Measurements from ENCODE around the gene ACSF3.

DNA sequence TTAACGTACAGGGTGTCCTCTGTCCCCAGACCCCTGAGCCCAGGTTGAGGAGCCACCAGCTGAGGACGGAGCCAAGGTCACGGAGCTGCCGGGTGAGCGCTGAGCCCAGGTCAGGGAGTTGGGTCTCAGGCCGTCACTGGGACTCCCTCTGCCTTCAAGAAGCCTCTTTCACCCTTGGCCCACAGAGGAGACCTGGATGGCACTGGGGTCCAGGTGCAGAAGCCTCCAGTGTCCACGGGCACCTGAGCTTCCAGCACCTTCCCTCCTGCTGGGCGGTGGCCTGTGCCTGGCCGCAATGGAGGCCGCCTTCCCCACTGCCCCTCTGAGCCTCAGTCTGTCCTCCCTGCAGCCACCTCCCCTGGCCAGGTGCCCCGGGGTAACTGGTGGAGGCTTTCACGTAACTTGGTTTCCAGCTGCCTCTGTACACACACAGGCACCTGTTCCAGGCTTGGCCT is 46.3 kb downstream of the ACSF3 start:
- no peak for TF ChIP-seq POLR2A (IDR thresholded peaks at IDR 0.05; ENCODE audit: extremely low read depth, insufficient read length)
- TF ChIP-seq MYC (IDR thresholded peaks at IDR 0.05; ENCODE audit: low read depth, low read length): no peak
